ENCODE measurements around the gene ARCN1.

Gene ARCN1

GRCh38 chr11:118615282-118615975 is 43.2 kb downstream of the ARCN1 start:
- Mint-ChIP-seq H3K36me3 (ENCODE audit: low read depth) (no peaks in the 10 kb centered on the region), H3K4me1 (ENCODE audit: low read depth) (peaks cover 4% of the 10 kb centered on the region), H3K27ac (no peak overlapping the region), H3K27me3 (ENCODE audit: low read depth) (peaks cover 20% of the 10 kb centered on the region), H3K9me3 (no peaks in the 10 kb centered on the region), H3K4me3 (no peak overlapping the region)
- DNase-seq (ENCODE audit: low spot score), result no peak

DNA sequence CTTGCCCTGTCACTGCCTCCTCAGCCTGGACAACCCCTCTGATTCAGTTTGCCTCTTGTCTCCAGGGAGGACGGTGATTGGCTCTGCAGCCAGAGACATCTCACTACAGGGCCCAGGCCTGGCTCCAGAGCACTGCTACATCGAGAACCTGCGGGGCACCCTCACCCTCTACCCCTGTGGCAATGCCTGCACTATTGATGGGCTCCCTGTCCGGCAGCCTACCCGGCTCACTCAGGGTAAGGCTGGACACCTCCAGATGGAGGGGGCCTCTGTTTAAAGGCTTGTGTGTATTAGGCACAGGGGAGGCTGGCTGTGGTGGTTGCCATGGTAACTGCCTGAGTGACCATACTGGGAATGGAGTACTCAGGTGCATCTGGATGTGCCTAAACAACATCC is 43.8 kb downstream of the ARCN1 start:
- no peaks in the 10 kb centered on the region for H3K36me3 Mint-ChIP-seq (ENCODE audit: low read depth)
- DNase-seq (ENCODE audit: low spot score), result no peak
- no peak overlapping the region for H3K4me3 Mint-ChIP-seq
- no peaks in the 10 kb centered on the region for H3K9me3 Mint-ChIP-seq
- H3K4me1 Mint-ChIP-seq (ENCODE audit: low read depth), result peaks cover 5% of the 10 kb centered on the region
- peaks cover 26% of the 10 kb centered on the region for H3K27me3 Mint-ChIP-seq (ENCODE audit: low read depth)
- no peak overlapping the region for H3K27ac Mint-ChIP-seq

DNA sequence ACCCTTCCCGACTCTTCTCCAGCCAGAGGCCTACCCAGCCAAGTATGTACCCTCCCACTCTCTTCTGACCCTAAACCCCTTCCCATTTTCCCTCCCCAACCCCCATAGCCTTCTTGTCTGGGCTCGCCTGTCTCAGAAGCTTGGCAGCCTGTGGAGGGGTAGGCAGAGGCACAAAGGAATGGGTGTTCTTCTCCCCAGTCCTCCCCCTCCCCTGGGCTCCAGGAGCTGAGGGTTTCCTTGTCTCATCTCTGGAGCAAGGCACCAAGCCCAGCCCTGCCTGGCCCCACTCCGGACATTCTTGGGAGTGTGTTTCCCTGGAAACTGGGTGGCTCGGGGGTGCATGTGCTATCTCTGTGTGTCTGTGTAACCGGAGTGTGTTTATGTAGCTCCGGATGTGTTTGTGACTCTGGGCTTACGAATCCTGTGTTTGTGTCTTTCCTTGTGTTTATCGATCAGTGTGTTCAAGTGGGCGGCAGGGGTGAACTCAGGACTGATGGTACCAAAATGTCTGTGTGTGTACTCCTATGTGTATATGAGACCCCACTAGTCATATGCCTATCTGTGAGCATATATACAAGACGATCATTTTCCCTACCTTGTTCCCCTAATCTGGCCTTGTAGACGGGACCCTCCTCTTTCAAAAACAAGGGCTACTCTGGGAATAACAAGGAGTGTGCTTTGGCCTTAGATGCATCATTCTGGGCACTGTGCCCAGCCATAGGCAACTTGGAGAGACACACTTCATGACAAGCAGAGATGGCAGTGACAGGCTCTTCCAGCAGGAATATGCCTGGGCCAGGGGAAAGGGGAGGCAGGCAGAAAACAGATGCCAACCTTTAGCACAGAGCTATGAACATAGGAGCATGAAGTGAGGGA is 46.1 kb downstream of the ARCN1 start:
- Mint-ChIP-seq H3K9me3 (no peaks in the 10 kb centered on the region), H3K27me3 (ENCODE audit: low read depth) (peaks cover 31% of the 10 kb centered on the region), H3K4me1 (ENCODE audit: low read depth) (peaks cover 1% of the 10 kb centered on the region), H3K36me3 (ENCODE audit: low read depth) (no peaks in the 10 kb centered on the region), H3K27ac (no peak overlapping the region), H3K4me3 (no peak overlapping the region)
- no peak for DNase-seq (ENCODE audit: low spot score)

DNA sequence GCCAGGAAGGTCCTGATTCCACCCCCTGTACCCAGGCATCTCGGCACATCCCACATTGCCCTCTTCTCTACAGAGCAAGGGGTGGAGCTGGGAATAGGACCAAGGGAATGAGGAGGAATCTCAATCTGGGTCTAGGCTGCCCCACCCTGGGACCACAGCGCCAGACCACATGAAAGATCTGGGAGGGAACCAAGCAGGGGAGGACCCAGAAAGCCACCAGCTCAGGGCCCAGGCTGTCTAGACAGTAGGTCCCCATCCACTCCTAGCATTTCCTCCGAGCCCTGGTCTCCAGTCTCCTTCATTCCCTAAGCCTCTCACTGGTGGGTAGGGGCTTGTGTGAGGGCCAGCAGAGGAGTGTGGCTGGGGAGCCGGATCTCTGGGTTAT is 46.8 kb downstream of the ARCN1 start:
- no peak overlapping the region for H3K27ac Mint-ChIP-seq
- no peaks in the 10 kb centered on the region for H3K9me3 Mint-ChIP-seq
- no peak overlapping the region for H3K4me3 Mint-ChIP-seq
- H3K27me3 Mint-ChIP-seq (ENCODE audit: low read depth), result peaks cover 28% of the 10 kb centered on the region
- no peak for DNase-seq (ENCODE audit: low spot score)
- H3K36me3 Mint-ChIP-seq (ENCODE audit: low read depth), result no peaks in the 10 kb centered on the region
- H3K4me1 Mint-ChIP-seq (ENCODE audit: low read depth), result peaks cover 1% of the 10 kb centered on the region

- Mint-ChIP-seq H3K4me1 (ENCODE audit: low read depth) (peaks cover 1% of the 10 kb centered on the region), H3K27ac (no peak overlapping the region), H3K27me3 (ENCODE audit: low read depth) (peaks cover 28% of the 10 kb centered on the region), H3K36me3 (ENCODE audit: low read depth) (no peaks in the 10 kb centered on the region), H3K4me3 (no peak overlapping the region), H3K9me3 (no peaks in the 10 kb centered on the region)
- no peak for DNase-seq (ENCODE audit: low spot score)
These were observed 47.4 kb downstream of the ARCN1 start for GRCh38 chr11:118619444-118620197.

DNA sequence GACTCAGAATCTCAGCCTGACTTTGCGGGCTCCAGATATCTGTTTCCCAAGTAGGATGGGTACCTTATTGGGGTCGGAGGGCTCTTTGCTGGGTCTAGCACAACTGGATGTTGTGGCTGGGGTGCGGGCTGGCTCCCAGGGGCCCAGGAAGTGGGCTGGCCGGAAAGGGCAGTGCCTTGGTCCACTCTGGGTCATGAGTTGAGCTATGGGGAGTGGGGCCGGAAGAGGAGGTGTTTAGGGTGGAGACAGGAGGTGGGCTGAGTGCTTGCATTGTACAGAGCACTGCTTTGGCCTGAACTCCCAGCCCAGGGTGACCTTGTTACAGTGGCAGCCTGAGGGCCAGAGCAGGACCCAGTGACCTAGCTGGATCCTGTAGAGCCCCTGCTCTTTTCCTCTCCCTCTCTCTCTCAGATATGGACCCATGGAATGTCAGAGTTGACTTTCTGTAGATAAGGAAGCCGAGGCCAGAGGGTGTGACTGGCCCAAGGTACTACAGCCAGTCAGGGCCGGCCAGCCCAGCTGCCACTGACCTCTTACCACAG is 48.4 kb downstream of the ARCN1 start:
- peaks cover 1% of the 10 kb centered on the region for H3K4me1 Mint-ChIP-seq (ENCODE audit: low read depth)
- no peaks in the 10 kb centered on the region for H3K36me3 Mint-ChIP-seq (ENCODE audit: low read depth)
- H3K27ac Mint-ChIP-seq, result no peak overlapping the region
- DNase-seq (ENCODE audit: low spot score), result no peak
- H3K27me3 Mint-ChIP-seq (ENCODE audit: low read depth), result peaks cover 28% of the 10 kb centered on the region
- peak overlapping the region; percentile 59 for H3K4me3 Mint-ChIP-seq
- H3K9me3 Mint-ChIP-seq, result no peaks in the 10 kb centered on the region

DNA sequence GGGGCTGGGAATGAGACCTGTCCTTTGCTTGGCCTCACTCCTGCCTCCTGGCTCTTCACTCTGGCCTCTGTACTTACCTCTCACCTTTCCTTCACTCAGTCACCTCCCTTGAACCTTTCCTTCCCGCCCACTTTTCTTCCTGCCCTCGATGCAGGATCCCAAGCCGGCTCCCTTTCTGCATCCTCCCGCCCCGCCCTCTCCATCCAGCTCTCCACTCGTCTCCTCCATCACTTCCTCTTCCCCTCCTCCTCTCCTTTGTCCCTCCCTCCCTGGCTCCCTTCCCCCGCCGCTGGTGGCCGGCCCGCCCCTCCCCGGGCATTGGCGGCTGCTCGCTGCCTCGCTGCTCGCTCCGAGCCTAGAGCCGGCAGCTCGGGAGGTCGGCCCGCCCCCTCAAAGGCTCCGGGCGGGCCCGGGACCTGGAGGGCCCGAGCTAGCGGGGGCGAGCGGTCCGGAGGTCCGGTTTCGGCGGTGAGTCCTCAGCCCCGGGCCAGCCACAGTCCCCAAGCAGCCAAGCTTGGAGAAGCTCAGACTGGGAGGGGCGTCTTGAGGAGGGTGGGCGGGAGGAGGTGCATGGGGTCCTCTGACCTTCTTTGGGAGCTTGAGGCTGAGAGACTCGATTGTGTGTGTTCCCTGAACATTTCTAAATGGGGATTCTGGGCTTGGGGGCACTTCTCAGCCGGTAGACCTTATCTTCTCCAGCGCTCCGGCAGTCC is 49.0 kb downstream of the ARCN1 start:
- Mint-ChIP-seq H3K27me3 (ENCODE audit: low read depth) (peaks cover 28% of the 10 kb centered on the region), H3K27ac (no peak overlapping the region), H3K4me1 (ENCODE audit: low read depth) (peaks cover 1% of the 10 kb centered on the region), H3K36me3 (ENCODE audit: low read depth) (no peaks in the 10 kb centered on the region), H3K4me3 (peak overlapping the region; percentile 59), H3K9me3 (no peaks in the 10 kb centered on the region)
- no peak for DNase-seq (ENCODE audit: low spot score)

GRCh38 chr11:118621784-118622375 is 49.7 kb downstream of the ARCN1 start:
- H3K9me3 Mint-ChIP-seq, result no peaks in the 10 kb centered on the region
- DNase-seq (ENCODE audit: low spot score), result no peak
- no peaks in the 10 kb centered on the region for H3K36me3 Mint-ChIP-seq (ENCODE audit: low read depth)
- no peak overlapping the region for H3K27ac Mint-ChIP-seq
- H3K4me3 Mint-ChIP-seq, result peak overlapping the region; percentile 22
- H3K27me3 Mint-ChIP-seq (ENCODE audit: low read depth), result peaks cover 28% of the 10 kb centered on the region
- H3K4me1 Mint-ChIP-seq (ENCODE audit: low read depth), result peaks cover 1% of the 10 kb centered on the region

DNA sequence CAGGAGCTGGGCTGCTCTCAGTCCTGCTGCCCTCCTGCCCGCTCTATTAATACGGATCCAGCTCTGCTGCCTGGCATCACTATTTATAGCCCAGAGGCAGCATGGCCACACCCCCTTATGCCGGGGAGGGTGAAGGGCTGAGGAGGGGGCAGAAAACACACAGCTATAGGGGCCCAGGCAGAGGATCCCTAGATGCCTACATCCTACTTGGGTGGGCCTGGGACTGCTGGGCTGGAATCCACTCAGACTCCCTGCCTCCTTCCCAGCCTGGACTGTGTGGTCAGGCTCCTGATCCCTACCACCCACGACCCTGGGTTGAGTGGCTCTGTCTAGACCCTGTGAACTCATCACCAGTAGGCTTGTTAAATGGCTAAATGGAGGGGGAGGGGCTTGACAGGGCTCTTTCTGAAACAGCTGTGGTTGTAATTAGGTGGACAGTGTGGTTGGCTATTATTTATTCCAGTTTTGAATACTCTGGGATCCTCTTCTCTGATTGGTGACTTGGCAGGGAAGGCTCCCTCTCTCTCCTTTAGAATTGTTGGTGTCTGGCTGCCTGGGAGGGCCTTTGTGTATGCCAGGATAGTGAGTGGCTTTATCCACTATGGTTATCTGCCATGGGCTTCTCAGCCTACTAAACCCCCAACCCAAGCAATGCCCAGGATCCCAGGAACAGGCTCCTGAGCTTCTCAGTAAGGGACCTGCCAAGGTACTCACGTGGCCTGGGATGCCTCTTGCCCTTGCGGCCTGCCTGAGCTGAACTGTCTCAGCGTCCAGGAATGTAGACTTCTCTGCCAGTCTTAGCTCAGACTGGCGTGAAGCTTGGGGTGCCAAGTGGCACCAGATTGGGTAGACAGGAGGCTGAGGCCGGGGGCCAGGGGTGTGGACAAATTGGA is 50.4 kb downstream of the ARCN1 start:
- no peak overlapping the region for H3K27ac Mint-ChIP-seq
- no peak overlapping the region for H3K4me3 Mint-ChIP-seq
- H3K27me3 Mint-ChIP-seq (ENCODE audit: low read depth), result peaks cover 28% of the 10 kb centered on the region
- no peaks in the 10 kb centered on the region for H3K36me3 Mint-ChIP-seq (ENCODE audit: low read depth)
- DNase-seq (ENCODE audit: low spot score), result no peak
- H3K4me1 Mint-ChIP-seq (ENCODE audit: low read depth), result peaks cover 1% of the 10 kb centered on the region
- no peaks in the 10 kb centered on the region for H3K9me3 Mint-ChIP-seq

DNA sequence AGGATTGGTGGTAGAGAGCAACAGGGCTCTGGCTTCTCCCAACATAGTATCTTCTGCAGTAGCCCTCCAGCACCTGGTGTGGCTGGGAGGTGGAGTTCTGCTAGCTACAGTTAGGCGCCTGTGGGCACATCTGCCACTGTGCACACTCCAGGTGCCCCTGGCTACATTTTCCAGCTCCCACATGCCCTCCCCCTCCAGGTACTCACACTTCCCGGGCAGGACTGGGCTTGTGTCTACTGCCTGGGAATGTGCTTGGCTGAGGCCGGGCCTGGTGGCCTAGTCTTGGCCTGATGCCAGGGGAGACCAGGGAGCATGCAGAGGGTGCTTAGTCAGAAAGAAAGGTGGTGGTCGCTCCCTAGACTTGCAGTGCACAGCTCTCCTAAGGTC is 51.1 kb downstream of the ARCN1 start:
- Mint-ChIP-seq H3K27me3 (ENCODE audit: low read depth) (peaks cover 28% of the 10 kb centered on the region), H3K4me1 (ENCODE audit: low read depth) (peaks cover 1% of the 10 kb centered on the region), H3K4me3 (no peak overlapping the region), H3K27ac (no peak overlapping the region), H3K9me3 (no peaks in the 10 kb centered on the region), H3K36me3 (ENCODE audit: low read depth) (no peaks in the 10 kb centered on the region)
- no peak for DNase-seq (ENCODE audit: low spot score)

DNA sequence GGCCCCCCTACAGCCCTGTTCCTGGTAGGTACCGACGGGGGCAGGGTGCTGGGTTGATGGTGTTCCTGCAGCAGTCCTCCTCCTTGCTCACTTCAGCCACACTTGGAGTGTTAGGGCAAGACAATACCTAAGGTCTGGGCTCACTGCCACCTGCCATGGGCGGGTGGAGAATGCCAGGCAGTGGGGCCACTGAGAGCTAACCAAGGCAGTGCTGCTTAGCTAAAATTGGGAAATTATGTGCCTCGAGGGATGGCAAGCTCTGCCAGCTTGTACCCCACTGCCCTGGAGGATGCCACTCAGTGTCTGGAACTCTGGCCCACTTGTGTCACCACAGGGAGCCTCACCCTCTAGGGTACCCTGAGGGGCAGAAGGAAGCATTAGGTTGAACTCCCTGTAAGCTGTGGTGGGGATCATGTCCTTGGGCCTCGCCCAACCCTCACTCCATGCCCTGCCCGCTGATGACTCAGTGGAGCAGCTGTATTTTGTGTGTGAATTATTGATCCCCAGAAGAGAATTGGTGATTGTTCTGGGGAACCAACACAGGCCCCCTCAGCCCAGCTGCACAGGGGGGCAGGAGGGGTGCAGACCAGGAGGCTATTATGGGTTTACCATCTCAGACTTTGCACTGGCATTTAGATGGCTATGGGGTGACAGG is 53.0 kb downstream of the ARCN1 start:
- Mint-ChIP-seq H3K9me3 (no peaks in the 10 kb centered on the region), H3K36me3 (ENCODE audit: low read depth) (no peaks in the 10 kb centered on the region), H3K27me3 (ENCODE audit: low read depth) (peaks cover 22% of the 10 kb centered on the region), H3K4me3 (no peak overlapping the region), H3K4me1 (ENCODE audit: low read depth) (peaks cover 1% of the 10 kb centered on the region), H3K27ac (no peak overlapping the region)
- DNase-seq (ENCODE audit: low spot score), result no peak

GRCh38 chr11:118625976-118626375 is 53.8 kb downstream of the ARCN1 start:
- peaks cover 15% of the 10 kb centered on the region for H3K27me3 Mint-ChIP-seq (ENCODE audit: low read depth)
- no peak for DNase-seq (ENCODE audit: low spot score)
- no peaks in the 10 kb centered on the region for H3K4me1 Mint-ChIP-seq (ENCODE audit: low read depth)
- no peaks in the 10 kb centered on the region for H3K9me3 Mint-ChIP-seq
- H3K4me3 Mint-ChIP-seq, result no peak overlapping the region
- H3K27ac Mint-ChIP-seq, result no peak overlapping the region
- no peaks in the 10 kb centered on the region for H3K36me3 Mint-ChIP-seq (ENCODE audit: low read depth)
